Measurements from ENCODE around the gene COLEC11. TPM values are rescaled to one million over a fixed set of nuclear protein-coding genes. Genes with fewer than 3 reads are reported as not detected.

COLEC11 gene
- total and polyA plus RNA-seq, 10 of the 15 experiments (the other 5 are each of a cell fraction or from before 2014, with no cell fraction given), result 0.08 to 0.74 (median 0.14) TPM; not detected in 4

DNA sequence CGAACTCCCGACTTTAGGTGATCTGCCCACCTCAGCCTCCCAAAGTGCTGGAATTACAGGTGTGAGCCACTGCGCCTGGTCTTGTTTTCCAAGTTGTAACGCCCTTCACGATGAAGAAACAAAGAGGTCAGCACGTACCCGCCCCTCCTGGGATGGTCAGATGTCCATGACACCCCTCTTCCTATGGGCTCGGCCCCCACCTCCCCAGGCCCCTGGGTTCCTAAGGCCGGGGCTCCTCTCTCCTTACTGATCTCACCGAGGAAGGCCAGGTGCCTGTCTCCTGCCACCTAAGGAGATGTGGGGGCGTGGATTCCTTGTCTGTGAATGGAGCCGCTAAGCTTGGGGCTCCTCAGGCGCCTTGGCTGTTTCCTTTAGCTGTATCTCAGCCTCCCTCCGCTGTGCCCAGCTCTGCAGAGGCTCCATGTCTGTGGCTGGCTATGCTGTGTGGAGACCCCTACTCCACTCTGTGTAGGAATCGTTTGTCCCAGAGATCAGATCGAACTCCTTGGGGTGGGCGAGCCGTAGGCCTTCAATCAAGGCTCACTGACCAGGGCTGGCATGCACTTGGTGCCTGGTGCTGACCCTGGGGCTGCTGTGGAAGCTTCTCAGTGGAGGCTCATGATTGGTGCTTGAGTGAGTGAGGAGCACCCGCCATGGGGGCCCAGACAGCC is 8.8 kb downstream of the COLEC11 start (continued):
- TF ChIP-seq EP300 (IDR thresholded peaks at IDR 0.05; ENCODE audit: borderline replicate concordance in 1 of 2, control insufficient read depth in 1 of 2, low read depth in 2 of 2, low read length in 2 of 2), result no peak
- TF ChIP-seq YY1 (IDR thresholded peaks at IDR 0.05; ENCODE audit: low read depth, low read length), result no peak
- TF ChIP-seq POLR2AphosphoS5 (IDR thresholded peaks at IDR 0.05; ENCODE audit: low read length), result no peak
- TF ChIP-seq, protein P1, sequence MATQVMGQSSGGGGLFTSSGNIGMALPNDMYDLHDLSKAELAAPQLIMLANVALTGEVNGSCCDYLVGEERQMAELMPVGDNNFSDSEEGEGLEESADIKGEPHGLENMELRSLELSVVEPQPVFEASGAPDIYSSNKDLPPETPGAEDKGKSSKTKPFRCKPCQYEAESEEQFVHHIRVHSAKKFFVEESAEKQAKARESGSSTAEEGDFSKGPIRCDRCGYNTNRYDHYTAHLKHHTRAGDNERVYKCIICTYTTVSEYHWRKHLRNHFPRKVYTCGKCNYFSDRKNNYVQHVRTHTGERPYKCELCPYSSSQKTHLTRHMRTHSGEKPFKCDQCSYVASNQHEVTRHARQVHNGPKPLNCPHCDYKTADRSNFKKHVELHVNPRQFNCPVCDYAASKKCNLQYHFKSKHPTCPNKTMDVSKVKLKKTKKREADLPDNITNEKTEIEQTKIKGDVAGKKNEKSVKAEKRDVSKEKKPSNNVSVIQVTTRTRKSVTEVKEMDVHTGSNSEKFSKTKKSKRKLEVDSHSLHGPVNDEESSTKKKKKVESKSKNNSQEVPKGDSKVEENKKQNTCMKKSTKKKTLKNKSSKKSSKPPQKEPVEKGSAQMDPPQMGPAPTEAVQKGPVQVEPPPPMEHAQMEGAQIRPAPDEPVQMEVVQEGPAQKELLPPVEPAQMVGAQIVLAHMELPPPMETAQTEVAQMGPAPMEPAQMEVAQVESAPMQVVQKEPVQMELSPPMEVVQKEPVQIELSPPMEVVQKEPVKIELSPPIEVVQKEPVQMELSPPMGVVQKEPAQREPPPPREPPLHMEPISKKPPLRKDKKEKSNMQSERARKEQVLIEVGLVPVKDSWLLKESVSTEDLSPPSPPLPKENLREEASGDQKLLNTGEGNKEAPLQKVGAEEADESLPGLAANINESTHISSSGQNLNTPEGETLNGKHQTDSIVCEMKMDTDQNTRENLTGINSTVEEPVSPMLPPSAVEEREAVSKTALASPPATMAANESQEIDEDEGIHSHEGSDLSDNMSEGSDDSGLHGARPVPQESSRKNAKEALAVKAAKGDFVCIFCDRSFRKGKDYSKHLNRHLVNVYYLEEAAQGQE (IDR thresholded peaks at IDR 0.05; ENCODE audit: low read depth, low read length), result no peak
- no peak for TF ChIP-seq SMC3 (IDR thresholded peaks at IDR 0.05; ENCODE audit: borderline replicate concordance, low read length)

DNA sequence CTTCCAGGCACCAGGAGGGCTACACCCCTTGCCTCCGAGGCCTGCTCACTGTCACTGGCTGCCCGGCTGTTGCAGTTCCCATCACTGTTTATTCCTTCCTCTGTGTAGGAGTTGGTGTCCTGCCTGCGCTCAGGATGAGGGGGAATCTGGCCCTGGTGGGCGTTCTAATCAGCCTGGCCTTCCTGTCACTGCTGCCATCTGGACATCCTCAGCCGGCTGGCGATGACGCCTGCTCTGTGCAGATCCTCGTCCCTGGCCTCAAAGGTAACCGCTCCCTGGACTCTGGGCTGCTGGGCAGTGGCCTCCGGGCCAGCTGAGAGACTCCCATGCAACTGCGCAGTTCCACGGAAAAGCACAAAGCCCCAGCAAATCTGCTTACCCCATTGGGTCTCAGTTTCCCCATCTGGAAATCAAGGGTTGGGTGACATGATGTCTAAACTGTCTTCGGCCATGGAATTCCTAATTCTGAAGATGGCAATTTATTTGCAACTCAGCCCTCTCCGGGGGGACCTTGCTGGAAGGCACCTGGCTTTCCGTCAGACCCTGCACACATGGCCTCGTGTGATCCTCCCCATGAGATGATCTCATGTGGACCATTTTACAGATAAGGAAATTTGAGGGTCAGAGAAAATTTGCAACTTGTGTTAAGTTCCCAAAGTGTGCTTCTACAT is 9.4 kb downstream of the COLEC11 start:
- no peaks in the 10 kb centered on the region for H3K36me3 ChIP-seq (ENCODE audit: control insufficient read depth in 2 of 2, insufficient read depth in 2 of 2, low read length in 1 of 2)
- in situ Hi-C loops (cut with MboI), result no loop called here
- SMC1A ChIA-PET (ENCODE audit: uncharacterized antibody, unreplicated experiment), result interaction anchor here (1.0 kb wide), 1 partner anchor 46 kb away, joined by 3 read pairs; the partner anchor contains the start of gene RNASEH1
- BruUV-seq (replicated peaks), result no TSS peak
- intact Hi-C loops (cut with micrococcal nuclease; ENCODE audit: unreplicated experiment), result no loop called here
- no peak overlapping the region for H3K9ac ChIP-seq (ENCODE audit: control insufficient read depth, insufficient read depth, low read length)
- H3K27me3 ChIP-seq (replicated peaks in 1 of 2; ENCODE audit: control insufficient read depth in 2 of 2, insufficient read depth in 2 of 2, low read length in 1 of 2), result no peaks in the 10 kb centered on the region
- RAD21 ChIA-PET (ENCODE audit: unreplicated experiment), result interaction anchor here (1.2 to 1.6 kb wide), 2 partner anchors 20 to 25 kb away, joined by 3 to 6 read pairs; no protein-coding TSS in a partner anchor
- H3K27ac ChIP-seq (ENCODE audit: control insufficient read depth, insufficient read depth), result no peak overlapping the region
- H3K4me2 ChIP-seq (ENCODE audit: control insufficient read depth, insufficient read depth), result no peak overlapping the region
- POLR2A ChIA-PET, result interaction anchor here (1.4 kb wide), 1 partner anchor 20 kb away, joined by 5 read pairs; no protein-coding TSS in a partner anchor
- H4K20me1 ChIP-seq (ENCODE audit: control insufficient read depth, insufficient read depth), result no peaks in the 10 kb centered on the region
- H3K4me3 ChIP-seq, result no peak overlapping the region
- H2AFZ ChIP-seq (ENCODE audit: control insufficient read depth, low read depth, low read length), result no peak overlapping the region
- no peak for DNase-seq (ENCODE audit: low read depth, low spot score)
- peaks cover 3% of the 10 kb centered on the region for H3K4me1 ChIP-seq (ENCODE audit: control insufficient read depth, insufficient read depth, low read length)
- no peaks in the 10 kb centered on the region for H3K79me2 ChIP-seq (ENCODE audit: control insufficient read depth, insufficient read depth, low read length)
- FAIRE-seq, result no peak
- no peak for ATAC-seq
- CTCF ChIA-PET, result no interaction called here
- 94% methylated on average over 16 of the region's 16 CpGs for WGBS (ENCODE audit: insufficient coverage, insufficient replicate concordance, low lambda C conversion rate, missing lambda C conversion rate)
- H3K9me3 ChIP-seq (replicated peaks; ENCODE audit: control insufficient read depth, insufficient read depth, low read length), result no peaks in the 10 kb centered on the region
- TF ChIP-seq GATAD2B (conservative IDR thresholded peaks at IDR 0.05; ENCODE audit: low read depth), result no peak
- TF ChIP-seq, protein P2, sequence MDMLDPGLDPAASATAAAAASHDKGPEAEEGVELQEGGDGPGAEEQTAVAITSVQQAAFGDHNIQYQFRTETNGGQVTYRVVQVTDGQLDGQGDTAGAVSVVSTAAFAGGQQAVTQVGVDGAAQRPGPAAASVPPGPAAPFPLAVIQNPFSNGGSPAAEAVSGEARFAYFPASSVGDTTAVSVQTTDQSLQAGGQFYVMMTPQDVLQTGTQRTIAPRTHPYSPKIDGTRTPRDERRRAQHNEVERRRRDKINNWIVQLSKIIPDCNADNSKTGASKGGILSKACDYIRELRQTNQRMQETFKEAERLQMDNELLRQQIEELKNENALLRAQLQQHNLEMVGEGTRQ (IDR thresholded peaks at IDR 0.05; ENCODE audit: borderline replicate concordance, low read depth, low read length), result no peak
- TF ChIP-seq POLR2AphosphoS5 (IDR thresholded peaks at IDR 0.05; ENCODE audit: low read length), result no peak
- no peak for TF ChIP-seq CEBPB (IDR thresholded peaks at IDR 0.05; ENCODE audit: borderline replicate concordance in 1 of 2, low read depth in 2 of 2, low read length in 2 of 2)
- TF ChIP-seq ZSCAN29 (IDR thresholded peaks at IDR 0.05), result no peak
- TF ChIP-seq TCF3 (IDR thresholded peaks at IDR 0.05; ENCODE audit: borderline replicate concordance, insufficient read depth, low read depth, low read length), result no peak
- no peak for TF ChIP-seq CBX5 (IDR thresholded peaks at IDR 0.05; ENCODE audit: low read depth)
- no peak for TF ChIP-seq HDAC2 (IDR thresholded peaks at IDR 0.05)
- no peak for TF ChIP-seq LARP7 (IDR thresholded peaks at IDR 0.05)
- TF ChIP-seq SPI1 (IDR thresholded peaks at IDR 0.05; ENCODE audit: borderline replicate concordance, insufficient read depth, low read depth, low read length), result no peak
- TF ChIP-seq FOXK2 (IDR thresholded peaks at IDR 0.05), result no peak

Measured in GM12878 (cell line).